NCI-H2029 (cell line): ENCODE results near the gene PIGU.
"Not testable (repeated sequence)": the region's sequence is repeated elsewhere in the genome, so short reads cannot be mapped to it uniquely, and the experiment has no call there.

ENCODE experiments used
- DNase-seq: peaks from one replicate; lab custom pipeline; 2025; lab: John Stamatoyannopoulos, UW

PIGU gene

GRCh38 chr20:34621383-34622367, 55.2 kb downstream of the PIGU start:
- DNase-seq = no peak

DNA sequence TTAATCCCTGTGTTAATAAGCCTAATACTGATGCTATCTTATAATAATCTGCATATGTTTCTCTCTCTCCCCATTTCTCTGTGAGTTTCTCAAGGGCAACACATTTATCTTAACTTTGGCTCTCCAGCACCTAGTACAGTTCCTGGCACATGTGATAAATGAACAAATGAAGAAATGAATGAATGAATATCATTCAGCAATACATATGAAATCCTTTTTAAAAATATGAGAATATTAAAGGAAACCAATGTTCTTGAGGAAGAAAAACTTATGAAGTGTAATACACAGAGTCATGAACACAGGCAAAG, 55.9 kb downstream of the PIGU start:
- no peak for DNase-seq

- no peak for DNase-seq
Observed at GRCh38 chr20:34618676-34619075, 58.2 kb downstream of the PIGU start.

GRCh38 chr20:34616913-34617312, 60.0 kb downstream of the PIGU start:
- DNase-seq = not testable (repeated sequence)

GRCh38 chr20:34615477-34615876, 61.4 kb downstream of the PIGU start:
- DNase-seq = no peak

DNA sequence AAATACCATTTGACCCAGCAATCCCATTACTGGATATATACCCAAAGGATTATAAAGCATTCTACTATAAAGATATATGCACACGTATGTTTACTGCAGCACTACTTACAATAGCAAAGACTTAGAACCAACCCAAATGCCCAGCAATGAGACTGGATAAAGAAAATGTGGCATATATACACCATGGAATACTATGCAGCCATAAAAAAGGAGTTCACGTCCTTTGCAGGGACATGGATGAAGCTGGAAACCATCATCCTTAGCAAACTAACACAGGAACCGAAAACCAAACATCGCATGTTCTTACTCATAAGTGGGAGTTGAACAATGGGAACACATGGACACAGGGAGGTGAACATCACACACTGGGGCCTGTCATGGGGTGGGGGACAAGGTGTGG, 64.9 kb downstream of the PIGU start:
- DNase-seq = not testable (repeated sequence)

DNA sequence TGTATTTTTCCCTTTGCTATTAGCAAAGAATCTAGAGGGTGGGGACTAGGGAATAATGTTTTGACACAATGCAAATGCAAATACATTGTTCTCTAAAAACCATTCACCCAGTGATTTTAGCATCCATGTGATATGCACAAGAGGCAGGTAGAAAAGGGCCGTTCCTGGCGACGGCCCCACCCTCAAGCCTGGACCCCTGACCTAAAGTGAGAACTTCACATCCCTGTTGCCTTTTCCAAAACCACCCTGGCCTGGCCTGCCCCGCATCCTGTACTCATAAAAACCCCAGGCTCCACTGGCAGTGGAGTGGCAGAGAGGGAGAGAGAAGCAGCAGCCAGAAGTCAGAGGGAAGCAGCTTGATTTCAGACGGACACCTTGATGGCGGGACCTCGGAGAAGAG, 69.8 kb downstream of the PIGU start:
- DNase-seq = no peak

DNA sequence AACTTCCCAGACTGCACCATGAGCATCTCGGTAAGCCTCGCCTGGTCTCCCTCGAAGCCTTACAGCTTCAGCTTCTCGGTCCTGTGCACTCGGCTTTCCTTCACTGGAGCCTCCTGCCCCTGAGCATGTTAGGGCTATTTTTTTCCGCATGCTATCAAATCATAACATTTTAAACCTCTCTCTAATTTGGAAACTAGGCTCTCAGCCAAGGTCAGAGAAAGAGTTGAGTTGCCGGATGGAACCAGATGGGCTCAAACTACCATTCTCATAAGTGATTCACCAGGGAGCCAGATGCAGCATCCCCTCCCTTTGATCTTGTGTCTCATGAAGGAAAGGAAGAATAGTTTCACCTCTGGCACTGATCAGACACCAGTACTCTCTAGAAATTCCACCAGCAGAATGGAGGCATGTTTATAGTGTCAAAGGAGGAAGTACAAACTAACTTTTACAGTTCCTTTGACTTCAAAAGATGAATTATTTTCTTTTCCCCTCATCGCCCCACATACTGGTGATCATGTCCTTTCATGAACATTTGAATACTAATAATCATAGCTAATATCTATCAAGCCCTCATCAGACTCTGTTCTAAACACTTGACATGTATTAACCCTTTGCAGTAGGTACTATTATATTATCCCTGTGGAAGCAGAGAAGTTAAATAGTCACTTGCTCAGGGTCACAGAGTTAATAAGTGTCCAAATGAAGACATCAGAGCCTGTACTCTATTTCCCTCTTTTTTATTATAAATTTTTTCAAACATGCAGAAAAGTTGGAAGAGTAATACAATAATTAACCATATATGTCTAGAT, 71.7 kb downstream of the PIGU start:
- no peak for DNase-seq

DNA sequence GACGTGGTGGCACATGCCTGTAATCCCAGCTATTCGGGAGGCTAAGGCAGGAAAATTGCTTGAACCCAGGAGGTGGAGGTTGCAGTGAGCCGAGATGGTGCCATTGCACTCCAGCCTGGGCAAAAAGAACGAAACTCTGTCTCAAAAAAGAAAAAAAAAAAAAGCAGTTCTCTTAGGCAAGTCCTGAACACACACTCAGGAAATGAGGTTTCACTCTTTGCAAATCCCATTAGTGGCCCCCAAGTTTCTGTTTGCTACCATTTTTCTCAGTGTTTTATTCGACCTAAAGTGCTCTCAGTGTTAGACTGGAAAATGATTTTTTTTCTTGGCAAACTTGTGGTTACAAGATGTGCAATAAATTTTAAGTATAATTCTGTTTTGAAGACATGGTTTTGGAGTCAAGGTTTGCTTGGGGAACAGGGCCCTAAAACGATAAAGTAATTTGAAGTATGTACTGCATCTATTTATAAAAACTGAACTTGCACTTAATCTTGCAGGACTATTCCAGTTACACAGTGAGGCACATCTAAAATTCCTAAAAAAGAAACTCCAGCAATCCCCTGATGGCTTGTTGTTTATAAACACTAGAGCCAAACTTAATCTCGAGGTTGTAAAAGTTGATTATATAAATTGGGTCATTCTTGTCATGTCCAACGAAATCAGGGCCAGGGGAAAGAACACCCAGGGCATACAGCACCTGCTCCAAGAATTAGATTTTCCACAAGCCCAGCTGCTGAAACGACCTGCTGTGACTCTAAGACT, 75.8 kb downstream of the PIGU start:
- no peak for DNase-seq

DNA sequence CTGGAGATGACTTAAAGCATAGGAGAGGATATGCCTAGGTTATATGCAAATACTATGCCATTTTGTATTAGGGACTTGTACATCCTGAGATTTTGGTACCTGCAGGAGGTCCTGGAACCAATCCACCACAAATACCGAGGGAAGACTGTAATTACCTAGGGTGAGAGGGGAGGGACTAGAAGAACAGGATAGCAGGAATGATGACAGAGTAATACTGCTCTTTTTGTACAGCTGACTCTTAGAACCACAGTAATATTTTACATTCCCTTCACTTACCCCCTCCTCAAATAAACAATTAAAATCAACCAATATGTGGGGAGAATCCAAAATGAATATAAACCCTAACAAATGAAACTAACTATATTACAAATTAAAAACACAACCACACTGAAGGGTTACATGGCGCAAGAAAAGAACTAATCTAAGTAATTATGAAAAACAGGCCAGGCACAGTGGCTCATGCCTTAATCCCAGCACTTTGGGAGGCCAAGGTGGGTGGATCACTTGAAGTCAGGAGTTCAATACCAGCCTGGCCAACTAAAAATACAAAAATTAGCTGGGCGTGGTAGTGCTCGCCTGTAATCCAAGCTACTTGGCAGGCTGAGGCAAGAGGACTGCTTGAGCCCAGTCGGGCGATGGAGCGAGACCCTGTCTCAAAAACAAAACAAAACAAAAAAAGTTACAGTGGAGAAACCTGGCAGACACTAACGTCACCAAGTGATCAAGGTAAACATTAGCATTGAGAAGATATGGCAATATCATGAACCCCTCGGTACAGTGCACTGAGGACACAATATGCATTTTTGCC, 81.3 kb downstream of the PIGU start:
- DNase-seq = no peak

DNA sequence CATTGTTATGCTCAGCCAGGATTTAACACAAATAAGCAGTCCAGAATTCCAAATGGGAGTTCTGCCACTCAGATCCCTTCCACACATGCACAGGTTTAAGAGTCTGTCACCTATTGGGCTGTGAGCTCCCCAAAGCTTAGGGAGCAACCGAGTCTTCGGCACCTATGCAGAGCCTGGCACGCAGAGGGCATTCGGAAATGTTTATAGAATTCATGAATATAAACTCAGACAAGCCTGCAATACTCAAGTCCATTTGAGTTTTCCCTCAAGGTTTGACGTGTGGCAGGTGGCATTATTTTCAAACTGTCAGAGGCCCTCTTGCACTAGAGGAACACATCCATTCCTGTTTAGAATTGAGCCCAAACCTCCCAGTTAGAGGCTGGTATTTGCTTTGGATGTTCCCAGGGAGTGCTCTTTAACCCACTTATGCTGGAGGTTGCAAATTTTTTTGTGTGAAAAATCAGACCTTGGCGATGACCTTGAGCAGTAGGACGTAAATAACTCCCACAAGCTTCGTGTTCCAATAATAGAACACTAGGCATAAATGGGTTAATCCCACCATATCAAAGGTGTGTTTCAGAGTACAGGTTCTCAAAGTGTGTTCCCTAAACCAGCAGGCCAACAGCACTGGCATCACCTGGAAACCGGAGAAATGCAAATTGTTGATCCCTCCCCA, 90.3 kb downstream of the PIGU start:
- DNase-seq = no peak

GRCh38 chr20:34585019-34585418, 91.9 kb downstream of the PIGU start:
- DNase-seq = no peak

GRCh38 chr20:34583544-34583943, 93.3 kb downstream of the PIGU start:
- DNase-seq = no peak

DNA sequence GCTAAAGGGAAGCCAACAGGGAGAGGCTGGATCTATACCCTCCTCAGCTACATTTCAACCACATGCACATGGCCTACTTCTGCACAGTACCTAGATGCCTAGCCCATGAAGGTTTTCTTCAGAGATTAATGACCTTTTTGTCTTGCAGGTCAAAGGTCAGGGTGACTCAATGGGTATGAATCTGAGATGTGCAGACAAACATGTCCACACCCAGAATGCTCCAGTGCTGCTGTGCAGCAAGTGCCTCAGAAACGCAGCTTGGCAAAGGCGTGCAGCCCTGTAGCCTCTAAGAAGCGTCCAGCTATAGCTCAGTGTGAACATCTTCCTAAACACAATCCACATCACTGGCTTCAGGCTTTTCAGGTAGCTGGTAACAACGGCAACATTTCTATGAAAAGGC, 94.0 kb downstream of the PIGU start:
- DNase-seq = no peak

DNA sequence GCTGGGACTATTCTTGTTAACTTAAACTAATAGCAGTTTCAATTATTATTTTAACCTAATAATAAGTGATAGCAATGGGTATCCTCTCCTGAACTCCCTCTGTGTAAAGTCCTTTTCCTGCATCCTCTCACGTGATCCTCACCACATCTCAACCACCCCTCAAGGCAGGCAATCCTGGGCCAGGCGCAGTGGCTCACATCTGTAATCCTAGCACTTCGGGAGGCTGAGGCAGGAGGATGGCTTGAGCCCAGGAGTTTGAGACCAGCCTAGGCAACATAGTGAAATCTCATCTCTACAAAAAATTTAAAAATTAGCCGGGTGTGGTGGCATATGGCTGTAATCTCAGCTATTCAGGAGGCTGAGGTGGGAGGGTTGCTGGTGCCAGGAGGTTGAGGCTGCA, 94.7 kb downstream of the PIGU start:
- no peak for DNase-seq

- peak; percentile 34 for DNase-seq
Observed at GRCh38 chr20:34581341-34582184, 95.3 kb downstream of the PIGU start.

GRCh38 chr20:34579979-34580940, 96.6 kb downstream of the PIGU start:
- DNase-seq = peak; percentile 59

GRCh38 chr20:34579191-34579978, 97.5 kb downstream of the PIGU start:
- peak; percentile 22 for DNase-seq
